ENCODE measurements around the gene TNFSF11.

TNFSF11 gene

DNA sequence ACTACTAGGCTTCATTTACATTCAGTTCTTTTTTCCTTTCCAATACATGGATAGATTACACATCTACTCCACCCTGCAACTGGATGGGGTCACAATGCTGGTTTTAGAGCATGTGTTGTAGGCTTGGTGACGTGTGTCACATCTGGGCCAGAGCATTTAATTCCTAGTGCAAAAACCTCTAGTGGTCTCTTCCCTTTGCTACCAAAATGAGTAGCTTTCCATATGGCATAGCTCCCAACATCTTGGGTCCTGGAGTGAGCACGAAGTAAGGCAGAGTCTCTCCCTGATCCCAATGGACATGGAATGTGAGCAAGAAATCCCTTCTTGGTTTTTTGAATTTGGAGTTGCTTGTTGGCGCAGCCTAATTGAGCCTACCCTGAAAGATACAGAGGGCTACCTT lies 51.7 kb downstream of the TNFSF11 start:
- TF ChIP-seq, protein P1, sequence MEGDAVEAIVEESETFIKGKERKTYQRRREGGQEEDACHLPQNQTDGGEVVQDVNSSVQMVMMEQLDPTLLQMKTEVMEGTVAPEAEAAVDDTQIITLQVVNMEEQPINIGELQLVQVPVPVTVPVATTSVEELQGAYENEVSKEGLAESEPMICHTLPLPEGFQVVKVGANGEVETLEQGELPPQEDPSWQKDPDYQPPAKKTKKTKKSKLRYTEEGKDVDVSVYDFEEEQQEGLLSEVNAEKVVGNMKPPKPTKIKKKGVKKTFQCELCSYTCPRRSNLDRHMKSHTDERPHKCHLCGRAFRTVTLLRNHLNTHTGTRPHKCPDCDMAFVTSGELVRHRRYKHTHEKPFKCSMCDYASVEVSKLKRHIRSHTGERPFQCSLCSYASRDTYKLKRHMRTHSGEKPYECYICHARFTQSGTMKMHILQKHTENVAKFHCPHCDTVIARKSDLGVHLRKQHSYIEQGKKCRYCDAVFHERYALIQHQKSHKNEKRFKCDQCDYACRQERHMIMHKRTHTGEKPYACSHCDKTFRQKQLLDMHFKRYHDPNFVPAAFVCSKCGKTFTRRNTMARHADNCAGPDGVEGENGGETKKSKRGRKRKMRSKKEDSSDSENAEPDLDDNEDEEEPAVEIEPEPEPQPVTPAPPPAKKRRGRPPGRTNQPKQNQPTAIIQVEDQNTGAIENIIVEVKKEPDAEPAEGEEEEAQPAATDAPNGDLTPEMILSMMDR (IDR thresholded peaks at IDR 0.05; ENCODE audit: low read depth, low read length), result no peak
- no peak overlapping the region for H3K4me3 ChIP-seq (replicated peaks in 1 of 2; ENCODE audit: low read depth in 2 of 2, low read length in 2 of 2)
- DNase-seq (ENCODE audit: low read depth in 2 of 2), result no peak

DNA sequence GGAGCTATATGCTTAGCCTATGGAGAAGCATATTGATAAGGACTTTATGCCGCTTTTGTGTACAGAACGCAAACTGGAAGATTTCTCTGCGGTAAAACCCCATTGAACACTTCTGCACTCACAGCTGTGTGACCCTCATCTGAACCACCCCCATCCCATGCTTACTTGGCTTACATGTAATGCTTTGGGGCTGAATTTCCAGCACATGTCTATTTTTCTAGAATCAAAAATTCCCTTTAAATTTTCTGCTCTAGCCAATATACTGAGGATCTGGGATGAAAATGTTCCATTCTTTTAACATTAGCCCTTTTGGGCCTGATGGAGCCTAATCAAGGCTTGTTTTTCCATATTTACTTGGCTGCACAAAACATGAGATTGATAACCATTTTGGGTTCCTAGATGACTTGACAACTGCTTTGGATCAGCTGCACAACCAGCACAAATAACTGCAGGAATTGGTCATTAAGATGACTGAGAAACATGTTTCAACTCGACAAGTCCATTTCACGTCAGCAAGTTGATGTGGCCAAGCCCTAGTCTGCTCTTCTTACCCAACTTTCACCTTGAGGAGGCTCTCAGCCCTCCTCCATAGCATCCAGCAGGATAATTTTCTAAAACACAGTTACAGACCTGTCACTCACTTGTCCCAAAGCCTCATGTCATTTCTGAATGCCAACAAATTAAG lies 52.4 kb downstream of the TNFSF11 start:
- DNase-seq (ENCODE audit: low read depth in 2 of 2), result no peak
- TF ChIP-seq, protein P1 (IDR thresholded peaks at IDR 0.05; ENCODE audit: low read depth, low read length), result no peak
- no peak overlapping the region for H3K4me3 ChIP-seq (replicated peaks in 1 of 2; ENCODE audit: low read depth in 2 of 2, low read length in 2 of 2)

DNA sequence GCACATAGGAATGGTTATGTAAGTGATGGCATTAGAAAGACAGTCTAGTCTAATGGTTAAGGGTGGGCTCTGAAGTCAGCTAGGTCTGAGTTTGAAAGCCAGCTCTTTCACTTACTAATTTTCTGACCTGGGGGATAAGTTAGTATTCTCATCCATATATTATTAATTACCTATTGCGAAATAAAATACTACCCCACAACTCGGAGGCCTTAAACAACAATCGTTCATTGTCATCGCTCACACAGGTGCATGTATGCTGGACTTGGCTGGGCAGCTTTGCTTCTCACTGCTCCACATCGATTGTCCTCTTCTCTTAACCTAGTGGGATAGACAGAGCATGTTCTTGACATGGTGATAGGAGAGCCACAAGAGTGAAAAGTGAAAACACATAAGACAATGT lies 54.7 kb downstream of the TNFSF11 start:
- no peak for DNase-seq (ENCODE audit: low read depth in 2 of 2)
- TF ChIP-seq, protein P1 (IDR thresholded peaks at IDR 0.05; ENCODE audit: low read depth, low read length), result no peak
- H3K4me3 ChIP-seq (replicated peaks in 1 of 2; ENCODE audit: low read depth in 2 of 2, low read length in 2 of 2), result no peak overlapping the region

DNA sequence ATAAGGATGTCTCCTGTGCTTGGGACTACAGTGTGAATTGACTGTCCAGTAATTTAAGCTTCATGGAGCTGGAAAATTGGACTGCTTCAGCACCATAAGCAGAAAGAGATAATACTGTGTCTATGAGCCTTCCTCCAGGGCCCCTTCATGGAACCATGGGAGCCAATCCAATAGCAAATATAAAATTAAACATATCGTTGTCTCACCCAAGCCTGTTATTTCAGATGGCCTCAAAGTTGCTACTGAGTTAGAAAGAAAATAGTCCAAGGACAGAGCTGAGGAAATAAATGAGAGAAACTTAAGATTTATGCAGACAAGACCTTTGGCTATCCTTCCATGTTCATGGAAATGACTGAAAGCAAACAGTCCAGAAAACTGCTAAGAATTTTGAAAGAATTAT lies 57.2 kb downstream of the TNFSF11 start:
- TF ChIP-seq, protein P1 (IDR thresholded peaks at IDR 0.05; ENCODE audit: low read depth, low read length), result no peak
- DNase-seq (ENCODE audit: low read depth in 2 of 2), result no peak

DNA sequence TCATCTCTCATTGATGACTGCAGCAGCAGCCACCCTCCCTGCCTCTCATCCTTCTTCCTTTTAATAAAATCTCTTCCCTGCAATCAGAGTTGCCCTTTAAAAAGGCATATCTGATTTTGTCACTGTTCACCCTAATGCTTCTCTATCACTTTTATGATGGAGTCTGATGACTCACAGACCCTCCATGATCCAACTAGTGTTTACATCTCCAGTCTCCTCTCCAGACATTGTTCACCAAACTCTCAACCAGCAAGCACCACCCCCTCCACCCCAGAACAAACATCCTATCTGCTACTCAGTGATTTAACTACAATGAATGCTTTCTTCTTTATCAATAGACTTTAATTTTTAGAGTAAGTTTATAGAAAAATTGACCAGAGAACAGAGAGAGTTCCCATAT lies 59.5 kb downstream of the TNFSF11 start:
- DNase-seq (ENCODE audit: low read depth in 2 of 2), result peak in 1 of 2 donors; percentile 4
- no peak overlapping the region for H3K4me3 ChIP-seq (replicated peaks in 1 of 2; ENCODE audit: low read depth in 2 of 2, low read length in 2 of 2)
- TF ChIP-seq, protein P1 (IDR thresholded peaks at IDR 0.05; ENCODE audit: low read depth, low read length), result no peak

More for the DNA sequence above, 57.2 kb downstream of the TNFSF11 start:
- H3K4me3 ChIP-seq (replicated peaks in 1 of 2; ENCODE audit: low read depth in 2 of 2, low read length in 2 of 2), result no peak overlapping the region

DNA sequence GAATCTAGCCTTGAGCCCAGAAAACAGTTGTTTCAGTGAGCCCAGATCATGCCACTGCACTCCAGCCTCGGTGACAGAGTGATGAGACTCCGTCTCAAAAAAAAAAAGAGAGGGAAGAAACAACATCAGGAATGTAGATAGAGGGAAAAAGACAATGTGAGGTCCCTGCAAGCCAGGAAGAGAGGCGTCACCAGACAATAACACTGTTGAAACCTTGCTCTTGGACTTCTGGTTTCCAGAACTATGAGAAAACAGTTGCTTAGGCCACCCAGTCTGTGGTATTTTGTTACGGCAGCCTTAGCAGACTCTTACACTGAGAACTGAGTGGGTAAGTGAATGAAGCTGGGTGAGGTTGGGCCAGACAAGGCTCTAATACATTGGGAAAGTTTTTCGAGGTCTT lies 64.1 kb downstream of the TNFSF11 start:
- no peak overlapping the region for H3K4me3 ChIP-seq (replicated peaks in 1 of 2; ENCODE audit: low read depth in 2 of 2, low read length in 2 of 2)
- DNase-seq (ENCODE audit: low read depth in 2 of 2), result no peak
- TF ChIP-seq, protein P1 (IDR thresholded peaks at IDR 0.05; ENCODE audit: low read depth, low read length), result no peak

DNA sequence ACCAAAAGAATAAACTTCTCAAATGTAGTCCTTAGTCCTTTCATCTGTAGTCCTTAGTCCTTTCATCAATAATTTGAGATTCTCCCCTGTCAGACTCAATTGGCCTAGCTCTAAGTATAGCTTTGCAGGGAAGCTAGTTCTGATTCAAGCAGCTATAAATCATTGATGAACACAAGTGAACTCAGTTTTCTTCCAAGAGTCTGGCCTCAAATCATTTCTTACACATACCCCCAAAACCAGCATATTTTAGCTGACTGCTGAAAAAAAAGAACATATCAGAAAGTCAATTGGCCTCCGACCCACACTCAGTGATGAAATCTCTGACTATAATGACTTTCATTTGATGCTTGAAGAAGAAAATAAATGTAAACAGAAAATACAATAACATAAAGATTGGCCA lies 64.9 kb downstream of the TNFSF11 start:
- TF ChIP-seq, protein P1 (IDR thresholded peaks at IDR 0.05; ENCODE audit: low read depth, low read length), result no peak
- no peak for DNase-seq (ENCODE audit: low read depth in 2 of 2)
- no peak overlapping the region for H3K4me3 ChIP-seq (replicated peaks in 1 of 2; ENCODE audit: low read depth in 2 of 2, low read length in 2 of 2)

Measured in cardiac fibroblast (primary cell).